HG03097 (cell line): Measurements from ENCODE around the gene PELI2.

Source experiments
- ATAC-seq: cut with Tn5 transposase; IDR thresholded peaks from one replicate; pipeline ENCODE4 v1.9.1; 2021; ENCODE audit not compliant: unreplicated experiment, low FRiP score

Gene PELI2

GRCh38 chr14:56284641-56285040 is 166.4 kb downstream of the PELI2 start:
- no peak for ATAC-seq

DNA sequence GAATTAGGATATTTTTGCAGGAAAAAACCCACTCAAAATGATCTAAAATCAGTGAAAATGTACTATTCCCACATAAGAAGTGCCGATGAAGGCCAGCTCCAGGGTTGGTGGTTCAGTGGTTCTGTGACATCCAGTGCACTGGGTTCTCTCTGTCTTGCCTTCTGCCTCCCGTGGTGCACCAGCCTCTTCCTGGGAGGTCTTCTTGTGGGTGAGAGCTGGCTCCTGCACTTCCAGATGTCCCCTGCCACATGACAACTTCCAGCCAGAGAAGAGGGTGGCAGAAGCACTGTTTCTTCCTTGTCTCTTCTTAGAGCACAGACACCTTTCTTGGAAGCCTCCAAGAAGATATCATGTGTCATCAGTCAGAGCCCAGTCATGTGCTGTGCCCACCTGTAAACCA is 170.9 kb downstream of the PELI2 start:
- ATAC-seq: no peak

- no peak for ATAC-seq
Observed at GRCh38 chr14:56290195-56290594, 172.0 kb downstream of the PELI2 start.

- no peak for ATAC-seq
Observed at GRCh38 chr14:56292970-56293369, 174.8 kb downstream of the PELI2 start.

- ATAC-seq: no peak
Observed at GRCh38 chr14:56293506-56293905, 175.3 kb downstream of the PELI2 start.

- ATAC-seq: no peak
Observed at GRCh38 chr14:56294128-56294527, 175.9 kb downstream of the PELI2 start.

DNA sequence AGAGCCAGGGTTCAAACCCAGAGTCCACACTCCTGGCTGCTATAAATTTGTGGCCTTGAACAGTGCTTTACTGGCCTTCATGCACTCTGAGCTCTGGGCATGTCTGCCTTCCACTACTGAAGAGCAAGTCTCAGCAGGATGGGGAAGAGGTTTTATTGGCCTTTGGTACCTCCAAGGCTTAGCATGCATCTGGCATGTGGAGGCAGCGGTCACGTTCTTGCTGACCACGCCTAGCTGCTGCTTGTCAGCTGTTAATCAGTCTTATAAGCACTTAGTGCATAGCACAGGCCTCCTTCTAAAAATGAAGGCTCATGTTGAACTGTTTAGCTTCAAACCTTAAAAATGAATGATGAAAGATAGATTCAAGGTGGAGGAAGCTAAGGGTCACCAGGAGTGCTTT is 177.5 kb downstream of the PELI2 start:
- no peak for ATAC-seq

- ATAC-seq: no peak
Observed at GRCh38 chr14:56297449-56297848, 179.2 kb downstream of the PELI2 start.

GRCh38 chr14:56299306-56299984 is 181.2 kb downstream of the PELI2 start:
- no peak for ATAC-seq

DNA sequence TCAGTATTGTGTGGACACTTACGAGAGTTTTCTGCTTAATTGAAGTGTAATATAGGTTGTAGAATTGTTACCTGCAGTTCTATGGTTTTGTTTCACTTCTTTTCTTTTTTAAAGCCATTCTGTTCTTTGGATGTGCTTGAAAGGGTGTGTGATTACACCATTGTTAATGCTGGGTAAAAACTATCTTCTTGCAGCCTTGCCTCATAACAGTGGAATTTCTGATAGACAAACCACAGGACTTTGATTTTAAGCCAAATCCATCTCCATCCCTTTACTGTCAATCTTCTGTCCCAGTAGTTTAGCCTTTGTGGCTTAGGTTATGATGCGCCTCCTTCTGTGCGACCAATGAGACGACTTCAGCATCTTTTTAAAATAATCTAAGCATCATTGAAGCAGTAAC is 182.3 kb downstream of the PELI2 start:
- no peak for ATAC-seq

DNA sequence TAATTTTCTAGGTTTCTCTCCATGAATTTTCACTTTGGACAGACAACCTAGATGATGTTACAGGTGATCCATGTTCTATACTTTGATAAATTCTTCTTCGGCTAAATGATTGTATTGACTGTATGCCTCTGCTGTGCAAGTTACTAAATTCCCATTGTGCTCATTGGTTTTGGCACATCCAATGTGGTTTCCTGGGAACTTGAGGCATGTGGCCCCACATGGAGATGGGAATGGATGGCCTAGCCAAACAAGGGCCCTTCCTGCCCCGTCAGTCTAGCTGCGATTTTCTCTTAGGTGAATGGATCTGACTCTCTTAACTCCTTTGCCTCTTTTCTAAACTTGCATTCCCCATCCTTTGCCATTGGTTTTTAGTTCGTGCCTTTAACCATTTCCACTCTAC is 186.2 kb downstream of the PELI2 start:
- no peak for ATAC-seq

DNA sequence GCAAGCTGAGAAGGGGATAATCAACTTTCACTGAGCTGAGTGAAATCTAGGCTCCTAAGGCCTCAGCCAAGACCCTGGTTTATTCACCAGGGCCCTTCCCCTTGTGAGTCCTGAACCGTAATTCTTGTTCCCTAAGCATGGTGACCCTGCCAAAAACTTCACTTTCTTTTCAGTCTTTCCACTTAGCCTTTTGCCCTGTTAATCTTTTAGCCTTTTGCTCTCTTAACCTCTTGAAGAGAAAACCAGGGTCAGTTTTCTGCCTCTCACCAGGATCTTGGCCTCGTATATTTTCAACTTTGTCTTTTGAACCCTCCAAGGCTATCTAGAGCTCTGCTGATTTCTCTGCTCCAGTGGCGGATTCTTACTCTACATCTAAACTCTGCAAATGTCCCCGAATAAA is 191.0 kb downstream of the PELI2 start:
- no peak for ATAC-seq

DNA sequence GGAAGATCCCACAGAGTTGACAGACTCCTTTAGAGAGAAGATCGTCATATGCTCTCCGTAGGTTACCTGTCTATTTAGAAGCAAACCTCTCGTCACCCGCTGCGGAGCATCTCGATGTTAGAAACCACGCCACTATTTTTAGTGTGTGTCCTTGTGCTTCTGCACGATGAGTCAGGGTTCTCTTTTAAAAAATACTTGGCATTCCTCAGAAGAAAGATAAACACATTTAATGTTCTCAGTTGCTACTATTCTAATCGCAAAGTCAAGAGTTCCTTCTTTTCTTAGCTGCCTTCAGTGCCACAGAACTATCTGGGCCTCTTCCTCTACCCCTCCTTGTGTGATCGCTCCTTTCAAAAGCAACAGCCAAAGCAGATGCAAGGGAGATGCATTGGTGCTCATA is 192.4 kb downstream of the PELI2 start:
- no peak for ATAC-seq

DNA sequence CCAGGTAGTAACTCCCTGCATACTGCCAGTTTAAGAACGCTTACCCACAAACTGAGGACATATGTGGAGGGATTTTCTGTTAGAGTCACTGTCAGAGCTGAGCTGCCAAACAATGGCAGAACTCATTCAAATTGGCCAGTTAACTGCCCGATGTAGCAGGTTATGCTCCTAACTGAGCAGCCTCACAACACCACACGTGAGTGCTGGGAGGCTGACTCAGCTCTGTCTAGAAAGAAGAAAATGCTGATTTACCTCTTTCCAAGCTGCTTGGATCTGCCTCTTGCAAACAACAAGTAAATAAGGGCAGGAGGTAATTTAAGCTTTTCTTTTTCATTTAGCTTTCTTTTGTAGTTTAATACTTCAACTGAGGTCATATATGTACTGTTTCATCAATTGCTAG is 195.6 kb downstream of the PELI2 start:
- no peak for ATAC-seq

DNA sequence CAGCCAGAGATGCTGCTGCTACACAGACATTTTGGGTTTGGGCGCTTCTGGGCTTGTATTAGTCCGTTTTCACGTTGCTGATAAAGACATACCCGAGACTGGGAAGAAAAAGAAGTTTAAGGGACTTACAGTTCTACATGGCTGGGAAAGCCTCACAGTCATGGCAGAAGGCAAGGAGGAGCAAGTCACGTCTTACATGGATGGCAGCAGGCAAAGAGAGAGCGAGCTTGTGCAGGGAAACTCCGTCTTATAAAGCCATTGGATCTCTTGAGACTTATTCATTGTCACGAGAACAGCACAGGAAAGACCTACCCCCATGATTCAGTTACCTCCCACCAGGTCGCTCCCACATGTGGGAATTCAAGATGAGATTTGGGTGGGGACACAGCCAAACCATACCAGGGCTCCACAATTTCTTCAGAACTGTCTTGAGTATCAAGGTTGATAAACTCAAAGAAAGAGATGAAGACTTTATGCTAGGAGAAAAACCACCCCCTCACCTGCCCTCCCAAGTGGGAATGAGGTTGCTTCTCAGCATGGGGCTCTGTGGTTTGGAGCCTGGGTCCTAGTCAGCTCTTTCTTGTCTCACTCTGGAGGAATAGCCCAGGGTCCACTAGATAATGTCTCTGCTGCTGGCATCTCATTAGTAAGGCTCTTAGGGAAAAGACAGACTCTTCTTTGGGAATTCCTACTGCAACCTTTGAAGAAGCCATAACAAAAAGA is 200.3 kb downstream of the PELI2 start:
- no peak for ATAC-seq

DNA sequence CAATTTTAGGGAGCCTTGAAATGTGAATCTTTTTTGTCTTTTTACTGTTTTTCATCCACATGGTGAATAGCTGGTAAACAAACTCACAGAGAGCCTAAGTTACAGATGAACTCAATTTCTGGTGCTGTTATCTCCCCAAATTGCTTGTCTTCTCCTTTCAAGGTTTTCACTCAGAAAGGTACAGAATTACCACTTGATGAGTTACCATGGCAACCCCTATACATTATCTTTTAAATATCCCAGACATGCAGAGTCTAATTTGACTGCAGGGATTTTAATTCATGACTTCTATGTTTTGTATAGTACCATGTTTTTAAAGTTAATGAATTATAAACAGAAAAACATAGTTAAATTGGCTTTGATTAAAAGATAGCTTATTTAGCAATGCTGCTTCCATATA is 203.7 kb downstream of the PELI2 start:
- no peak for ATAC-seq

DNA sequence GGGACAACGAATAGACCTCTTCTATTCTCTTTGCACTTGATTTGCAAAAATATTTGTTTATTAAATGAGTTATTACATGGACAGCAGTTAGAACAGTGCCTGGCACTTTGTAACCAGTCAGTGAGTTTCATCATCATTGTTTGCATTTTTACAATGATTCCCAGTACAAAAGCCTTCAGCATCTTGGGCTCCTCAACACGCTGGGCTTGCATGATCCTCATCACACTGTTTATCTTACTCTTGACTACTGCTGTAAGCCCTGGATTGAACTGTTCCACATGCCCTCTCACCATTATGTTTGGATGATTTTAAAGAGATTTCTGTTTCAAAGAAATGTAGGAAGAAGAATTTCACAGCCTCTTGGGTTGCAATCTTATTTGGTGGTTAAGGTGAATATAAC is 204.3 kb downstream of the PELI2 start:
- no peak for ATAC-seq

DNA sequence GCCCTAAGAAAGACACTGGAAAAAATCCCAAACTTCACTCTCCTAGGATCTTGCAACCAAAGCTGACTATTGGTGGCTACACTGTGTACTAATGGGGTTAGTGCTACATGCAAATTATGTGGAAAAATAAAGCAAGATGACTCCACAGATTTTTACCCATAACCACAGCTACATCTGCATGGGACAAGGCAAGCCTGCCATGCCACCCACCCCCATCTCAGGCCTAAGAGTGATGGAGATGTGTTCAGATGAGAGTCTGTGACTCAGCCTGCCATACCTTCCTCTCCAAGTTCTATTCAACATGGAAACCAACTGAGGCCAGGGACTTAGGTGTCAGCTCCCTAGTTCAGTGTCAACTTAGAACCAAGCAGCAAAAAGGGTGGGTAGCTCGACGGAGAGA is 206.2 kb downstream of the PELI2 start:
- no peak for ATAC-seq

DNA sequence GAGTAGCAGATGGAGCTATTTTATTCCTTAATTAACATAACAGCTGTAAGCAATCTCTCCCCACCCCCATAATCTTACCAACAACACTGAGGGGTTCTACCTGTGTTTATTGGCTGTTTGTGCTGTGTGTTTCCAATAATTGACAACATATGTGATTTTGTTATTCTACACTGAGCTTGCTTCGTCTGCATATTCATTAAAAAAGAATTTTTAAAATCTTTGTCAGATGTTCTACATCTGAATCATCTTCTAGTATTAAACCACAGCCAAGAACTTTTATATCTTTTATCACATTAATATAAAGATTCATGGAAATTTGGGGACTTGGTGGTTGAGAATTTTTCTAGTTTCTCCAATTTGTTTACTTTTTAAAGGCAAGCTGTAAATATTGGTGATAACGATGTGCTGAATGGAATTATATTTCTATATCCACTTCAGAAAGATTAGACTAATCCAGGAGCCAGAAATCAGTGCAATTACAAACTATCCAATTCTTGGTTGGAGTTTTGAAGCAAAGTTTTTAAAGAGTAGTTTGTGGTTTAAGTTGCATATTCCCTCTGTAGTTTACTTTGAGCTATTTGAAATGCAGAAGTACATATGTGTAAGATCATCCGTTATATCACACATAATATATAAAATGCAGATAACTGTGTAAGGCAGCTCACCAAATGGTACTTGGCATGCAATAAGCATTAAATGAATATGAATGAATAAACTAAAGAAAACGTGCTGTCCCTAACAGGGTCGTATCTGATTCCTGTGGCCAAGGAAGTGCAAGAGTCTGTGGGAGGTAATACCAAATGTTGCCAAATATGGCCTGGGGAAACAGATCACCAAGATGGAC is 206.9 kb downstream of the PELI2 start:
- ATAC-seq: no peak

DNA sequence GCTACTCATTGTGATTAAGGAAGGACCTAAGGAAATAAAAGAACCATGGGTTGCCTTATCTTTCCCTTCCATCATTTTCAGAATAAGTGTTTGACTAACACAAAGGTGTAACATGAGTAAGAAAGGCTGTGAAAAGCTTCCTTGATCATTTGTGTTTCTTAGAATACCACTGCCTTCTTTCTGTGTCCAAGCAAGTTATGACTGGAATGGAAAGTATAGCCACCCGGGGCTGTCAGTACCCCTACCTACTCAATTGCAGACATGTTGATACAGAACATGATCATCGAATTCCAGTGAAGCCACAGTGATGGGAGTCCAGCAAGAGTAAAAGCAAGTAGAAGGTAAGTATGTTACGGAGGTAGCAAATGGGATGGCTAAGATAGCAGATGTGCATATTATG is 209.8 kb downstream of the PELI2 start:
- no peak for ATAC-seq

DNA sequence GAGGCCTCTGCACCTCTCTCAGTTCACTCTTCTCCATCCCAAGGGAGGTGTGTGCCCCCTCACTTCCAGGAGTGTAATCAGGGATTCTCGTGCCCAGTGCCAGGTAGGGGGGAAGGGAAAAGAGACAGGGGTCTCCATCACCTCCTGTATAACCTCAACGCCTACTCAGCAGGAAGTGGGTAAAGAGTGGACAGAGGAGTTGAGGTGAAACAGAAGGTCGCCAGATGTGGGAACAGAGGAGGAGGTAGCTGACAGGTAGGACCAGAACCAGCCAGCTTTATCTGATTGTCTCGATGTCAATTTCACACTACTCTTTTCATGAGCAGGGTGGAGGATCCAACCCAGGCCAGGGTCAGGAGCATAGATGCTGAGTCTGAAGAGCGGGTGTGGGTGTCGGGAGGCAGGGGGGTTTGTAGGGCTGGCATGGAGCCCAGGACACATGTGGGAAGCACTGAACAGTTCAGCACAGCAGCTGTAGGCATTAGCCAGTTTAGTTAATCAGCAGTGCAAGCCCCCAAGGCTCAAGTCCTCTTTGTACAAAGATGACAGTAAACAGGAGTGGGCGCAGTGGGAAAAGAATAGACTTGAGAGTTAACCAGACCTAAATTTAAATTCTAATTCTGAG is 213.5 kb downstream of the PELI2 start:
- ATAC-seq: no peak
